GM18870 (cell line): ENCODE measurements around the gene TMEM219.
A peak's percentile ranks its signal among the peaks of the same experiment; 100 is the strongest.

Source experiments
- ATAC-seq: cut with Tn5 transposase; IDR thresholded peaks from one replicate; pipeline ENCODE4 v1.9.1; 2021; ENCODE audit warnings: moderate library complexity; ENCODE audit not compliant: unreplicated experiment

Gene TMEM219

GRCh38 chr16:29994600-29995323 is 32.9 kb downstream of the TMEM219 start:
- ATAC-seq: no peak

GRCh38 chr16:29995324-29995910 is 33.5 kb downstream of the TMEM219 start, which contains the start of gene HIRIP3:
TSS of gene HIRIP3 (minus strand) at chr16:29995617. CDS start at chr16:29995605, 12 bp downstream.
- ATAC-seq: peak; percentile 23

GRCh38 chr16:29995911-29996765 is 34.3 kb downstream of the TMEM219 start, which contains the start of gene INO80E:
TSS of gene INO80E (plus strand) at chr16:29996241. CDS start at chr16:29996311, 70 bp downstream.
- ATAC-seq: peak; percentile 81

- no peak for ATAC-seq
These were observed 34.9 kb downstream of the TMEM219 start for GRCh38 chr16:29996766-29997250.

- ATAC-seq: no peak
These were observed 37.7 kb downstream of the TMEM219 start for GRCh38 chr16:29999605-30000004.

- no peak for ATAC-seq
These were observed 39.1 kb downstream of the TMEM219 start for GRCh38 chr16:30000735-30001631.

GRCh38 chr16:30002614-30003346 is 40.9 kb downstream of the TMEM219 start:
- ATAC-seq: no peak

GRCh38 chr16:30003670-30004423 is 42.0 kb downstream of the TMEM219 start:
- ATAC-seq: no peak

- ATAC-seq: no peak
These were observed 42.5 kb downstream of the TMEM219 start for GRCh38 chr16:30004424-30004776.

GRCh38 chr16:30004811-30005242 is 42.9 kb downstream of the TMEM219 start:
- ATAC-seq: no peak

GRCh38 chr16:30005341-30006094 is 43.6 kb downstream of the TMEM219 start:
- ATAC-seq: no peak

GRCh38 chr16:30006095-30006473 is 44.2 kb downstream of the TMEM219 start:
- ATAC-seq: no peak

GRCh38 chr16:30006659-30007377 is 44.9 kb downstream of the TMEM219 start:
- no peak for ATAC-seq

- no peak for ATAC-seq
These were observed 45.6 kb downstream of the TMEM219 start for GRCh38 chr16:30007378-30007895.

GRCh38 chr16:30009085-30009862 is 47.4 kb downstream of the TMEM219 start:
- ATAC-seq: no peak

- no peak for ATAC-seq
These were observed 48.3 kb downstream of the TMEM219 start for GRCh38 chr16:30009990-30010843.
